Coronary artery (tissue), 2 donors: ENCODE data around the gene IFITM1.
A peak's percentile ranks its signal among the peaks of the same experiment; 100 is the strongest.
"Not testable (repeated sequence)": the region's sequence is repeated elsewhere in the genome, so short reads cannot be mapped to it uniquely, and the experiment has no call there.

Experiments
- DNase-seq: peaks from one replicate; pipeline ENCODE4 v3.0.0-alpha.2; 2017; ENCODE audit warnings: low spot score
- H3K27ac ChIP-seq, 2 donors: fragments of 200-600 bp; sonication (generic); one replicate each; pipeline ENCODE4 v1.5.1; 2016 to 2019
- H3K4me3 ChIP-seq: fragments of 200-600 bp; sonication (generic); 2 replicates; pipeline ENCODE4 v1.5.1; 2016; ENCODE audit warnings: mild to moderate bottlenecking, moderate library complexity
- TF ChIP-seq, protein P1 (sequence below): fragments of 200-600 bp; sonication (generic); IDR thresholded peaks from one replicate; pipeline ENCODE4 v1.5.1; 2019; ENCODE audit warnings: antibody characterized with exemption

The IFITM1 gene

DNA sequence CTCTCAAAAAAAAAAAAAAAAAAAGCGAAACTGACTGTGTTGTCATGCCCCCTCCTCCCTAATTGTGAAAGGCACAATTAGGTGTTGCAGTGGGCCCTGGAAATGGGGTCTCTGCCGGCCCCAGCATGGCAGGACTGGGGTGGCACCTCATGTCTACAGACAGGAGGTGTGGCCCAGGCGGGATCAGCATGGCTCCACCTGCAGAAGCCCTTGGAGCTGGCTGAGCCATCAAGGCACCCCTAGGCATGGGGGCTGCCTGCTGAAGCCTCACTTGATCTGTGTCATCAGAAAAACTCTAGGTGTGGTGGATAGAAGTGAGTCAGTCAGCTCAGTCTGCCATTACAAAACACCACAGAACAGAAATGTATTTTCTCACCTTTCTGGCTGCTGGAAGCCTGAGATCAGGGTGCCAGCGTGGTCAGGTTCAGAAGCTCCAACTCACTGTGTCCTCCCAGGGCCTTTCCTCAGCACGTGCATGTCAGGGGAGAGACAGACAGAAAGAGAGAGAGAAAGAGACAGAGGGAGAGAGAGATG, 45.4 kb downstream of the IFITM1 start:
- no peak for DNase-seq
- Histone ChIP-seq H3K4me3 (no peak overlapping the region), H3K27ac (no peak overlapping the region)
- TF ChIP-seq, protein P1, sequence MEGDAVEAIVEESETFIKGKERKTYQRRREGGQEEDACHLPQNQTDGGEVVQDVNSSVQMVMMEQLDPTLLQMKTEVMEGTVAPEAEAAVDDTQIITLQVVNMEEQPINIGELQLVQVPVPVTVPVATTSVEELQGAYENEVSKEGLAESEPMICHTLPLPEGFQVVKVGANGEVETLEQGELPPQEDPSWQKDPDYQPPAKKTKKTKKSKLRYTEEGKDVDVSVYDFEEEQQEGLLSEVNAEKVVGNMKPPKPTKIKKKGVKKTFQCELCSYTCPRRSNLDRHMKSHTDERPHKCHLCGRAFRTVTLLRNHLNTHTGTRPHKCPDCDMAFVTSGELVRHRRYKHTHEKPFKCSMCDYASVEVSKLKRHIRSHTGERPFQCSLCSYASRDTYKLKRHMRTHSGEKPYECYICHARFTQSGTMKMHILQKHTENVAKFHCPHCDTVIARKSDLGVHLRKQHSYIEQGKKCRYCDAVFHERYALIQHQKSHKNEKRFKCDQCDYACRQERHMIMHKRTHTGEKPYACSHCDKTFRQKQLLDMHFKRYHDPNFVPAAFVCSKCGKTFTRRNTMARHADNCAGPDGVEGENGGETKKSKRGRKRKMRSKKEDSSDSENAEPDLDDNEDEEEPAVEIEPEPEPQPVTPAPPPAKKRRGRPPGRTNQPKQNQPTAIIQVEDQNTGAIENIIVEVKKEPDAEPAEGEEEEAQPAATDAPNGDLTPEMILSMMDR = no peak

DNA sequence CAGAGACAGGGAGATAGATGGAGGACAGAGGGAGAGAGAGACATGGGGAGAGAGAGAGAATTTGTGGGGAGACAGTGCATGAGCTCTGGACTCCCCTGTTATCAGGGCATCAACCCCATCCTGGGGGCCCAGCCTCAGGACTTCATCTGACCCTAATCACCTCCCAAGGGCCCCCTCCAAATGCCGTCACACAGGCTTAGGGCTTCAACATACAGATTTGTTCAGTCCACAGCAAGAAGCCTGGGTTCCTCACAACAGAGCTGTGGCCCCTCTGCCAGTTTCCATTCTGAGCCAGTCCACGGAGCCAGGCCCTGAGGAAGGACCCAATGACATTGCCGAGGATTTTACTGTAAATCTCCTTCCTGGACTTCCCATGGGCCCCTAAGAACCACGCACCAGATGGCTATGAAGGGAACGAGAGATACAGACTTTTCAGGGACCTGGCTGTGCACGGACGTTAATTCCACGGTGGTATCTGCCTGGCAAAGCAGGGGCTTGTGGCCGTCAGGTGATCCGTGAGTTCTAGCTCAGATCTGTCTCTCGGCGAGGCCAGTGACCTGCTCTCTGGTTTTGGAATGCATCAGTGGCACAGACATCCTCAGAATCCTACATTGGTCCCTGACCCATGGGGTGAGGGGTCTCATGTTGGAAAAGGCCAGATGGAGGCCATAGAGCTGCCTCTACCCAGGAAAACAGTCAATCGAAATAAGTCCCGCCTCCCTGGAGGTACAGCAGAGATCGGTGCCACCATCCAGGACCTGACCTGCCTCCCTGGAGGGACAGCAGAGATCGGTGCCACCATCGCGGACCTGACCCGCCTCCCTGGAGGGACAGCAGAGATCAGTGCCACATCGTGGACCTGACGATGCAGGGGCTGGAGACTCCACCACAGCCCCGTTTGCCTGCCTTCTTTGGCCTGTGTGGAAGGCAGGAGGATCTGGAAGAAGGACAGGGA, 46.8 kb downstream of the IFITM1 start:
- Histone ChIP-seq H3K27ac (no peak overlapping the region), H3K4me3 (no peak overlapping the region)
- peak; percentile 80 for DNase-seq
- TF ChIP-seq, protein P1 = no peak

DNA sequence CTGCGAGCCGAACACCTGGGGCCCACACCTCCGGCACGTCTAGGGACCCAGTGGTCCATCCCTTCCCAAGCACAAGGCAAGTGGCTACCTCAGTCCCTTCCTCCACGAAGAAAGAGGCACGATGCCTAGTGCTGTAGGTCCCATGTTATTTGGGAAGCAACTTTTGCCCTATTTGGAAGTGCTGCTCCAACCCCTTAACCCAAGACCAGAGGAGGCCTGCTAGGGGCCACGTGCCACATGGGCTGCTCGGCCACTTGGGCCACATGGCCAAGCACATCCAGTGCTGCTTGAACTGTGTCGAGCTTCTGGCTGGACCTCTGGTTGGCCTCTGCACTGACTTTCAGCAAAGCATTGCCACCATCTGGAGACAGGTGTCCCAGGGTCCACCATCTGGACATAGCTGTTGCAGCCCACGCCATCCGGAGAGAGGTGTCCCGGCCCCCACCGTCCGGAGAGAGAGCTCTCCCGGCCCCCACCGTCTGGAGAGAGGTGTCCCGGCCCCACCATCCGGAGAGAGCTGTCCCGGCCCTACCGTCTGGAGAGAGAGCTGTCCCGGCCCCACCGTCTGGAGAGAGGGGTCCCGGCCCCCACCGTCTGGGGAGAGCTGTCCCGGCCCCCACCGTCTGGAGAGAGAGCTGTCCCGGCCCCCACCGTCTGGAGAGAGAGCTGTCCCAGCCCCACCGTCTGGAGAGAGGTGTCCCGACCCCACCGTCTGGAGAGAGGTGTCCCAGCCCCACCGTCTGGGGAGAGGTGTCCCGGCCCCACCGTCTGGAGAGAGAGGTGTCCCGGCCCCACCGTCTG, 49.0 kb downstream of the IFITM1 start:
- no peak overlapping the region for H3K27ac ChIP-seq
- TF ChIP-seq, protein P1 = no peak
- DNase-seq = no peak
- no peak overlapping the region for H3K4me3 ChIP-seq

GRCh38 chr11:363443-363805, 49.6 kb downstream of the IFITM1 start:
- DNase-seq, H3K27ac ChIP-seq, H3K4me3 ChIP-seq: not testable (repeated sequence)

DNA sequence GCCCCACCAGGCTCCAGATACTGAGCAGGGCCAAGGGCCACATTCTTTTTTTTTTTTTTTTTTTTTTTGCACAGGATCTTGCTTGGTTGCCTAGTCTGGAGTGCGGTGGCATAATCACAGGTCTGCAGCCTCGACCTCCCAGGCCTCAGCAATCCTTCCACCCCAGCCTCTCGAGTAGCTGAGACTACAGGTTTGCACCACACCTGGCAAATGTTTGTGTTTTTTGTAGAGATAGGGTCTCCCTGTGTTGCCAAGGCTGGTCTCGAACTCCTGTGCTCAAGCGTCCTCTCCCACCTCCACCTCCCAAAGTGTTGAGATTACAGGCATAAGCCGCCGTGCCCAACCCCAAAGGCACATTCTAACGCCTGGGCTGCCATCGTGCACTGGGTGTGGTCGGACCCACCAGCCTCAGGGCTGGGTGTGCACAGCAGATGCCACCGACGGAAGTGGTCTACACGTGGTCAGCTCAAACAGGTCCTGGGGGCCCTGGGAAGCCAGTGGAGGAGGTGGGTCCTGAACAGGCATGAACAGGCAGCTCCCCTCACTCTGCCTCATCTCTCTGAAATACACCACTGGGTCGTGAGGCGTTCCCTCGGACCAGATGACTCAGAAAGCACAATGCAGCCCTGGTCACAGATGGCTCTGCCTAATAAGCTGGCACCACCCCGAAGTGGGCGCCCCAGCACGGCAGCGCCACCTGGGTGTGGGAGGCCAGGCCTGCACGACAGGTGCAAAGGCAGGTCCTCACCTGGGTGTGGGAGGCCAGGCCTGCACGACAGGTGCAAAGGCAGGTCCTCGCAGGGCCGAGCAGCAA, 50.3 kb downstream of the IFITM1 start:
- TF ChIP-seq, protein P1 = no peak
- H3K27ac ChIP-seq = no peak overlapping the region
- no peak overlapping the region for H3K4me3 ChIP-seq
- no peak for DNase-seq
